H1 (cell line): ENCODE results near the gene ADCY5. TPM values are rescaled to one million over a fixed set of nuclear protein-coding genes. Genes with fewer than 3 reads are reported as not detected.

Source experiments
- SIX5 ChIP-seq: IDR thresholded peaks from 2 replicates; pipeline ENCODE4 v1.6.1; 2011; ENCODE audit warnings: mild to moderate bottlenecking, low read depth, low read length
- polyA plus RNA-seq, 7 experiments: library from polyadenylated mRNA; depleted of rRNA in 3 of 7; stranded (reverse) in 5 of 7; unstranded in 2 of 7; fragments of >200 nt in 5 of 7; fragments of 200-250 nt in 2 of 7; gene quantifications; 1 replicate in 5 of 7; 2 replicates in 1 of 7; 4 replicates in 1 of 7; pipeline versions ENCODE4 v1.2.1 to v1.2.3, GENCODE V29; 2011 to 2013; ENCODE audit warnings: missing spikeins in 2 of 7, mixed read lengths in 2 of 7
- total RNA-seq: library from RNA; stranded (reverse); fragmentation: NEBNext Ultra II Directional; extraction: Animal tissue kit (Norgen Biotek cat#: 25700); gene quantifications from 2 replicates; pipeline ENCODE4 v1.2.1, GENCODE V29; 2021
- TF ChIP-seq, protein P1 (sequence below): fragments of 300-600 bp; sonication (generic); IDR thresholded peaks from 2 replicates; pipeline ENCODE4 v1.7.1; 2012; ENCODE audit warnings: low read length, moderate library complexity, mild to moderate bottlenecking, inconsistent platforms; ENCODE audit not compliant: insufficient replicate concordance

Gene ADCY5
- total and polyA plus RNA-seq, 2 of the 8 experiments (the other 6 are each of a cell fraction or from before 2014, with no cell fraction given): 18.9 to 40.8 TPM

DNA sequence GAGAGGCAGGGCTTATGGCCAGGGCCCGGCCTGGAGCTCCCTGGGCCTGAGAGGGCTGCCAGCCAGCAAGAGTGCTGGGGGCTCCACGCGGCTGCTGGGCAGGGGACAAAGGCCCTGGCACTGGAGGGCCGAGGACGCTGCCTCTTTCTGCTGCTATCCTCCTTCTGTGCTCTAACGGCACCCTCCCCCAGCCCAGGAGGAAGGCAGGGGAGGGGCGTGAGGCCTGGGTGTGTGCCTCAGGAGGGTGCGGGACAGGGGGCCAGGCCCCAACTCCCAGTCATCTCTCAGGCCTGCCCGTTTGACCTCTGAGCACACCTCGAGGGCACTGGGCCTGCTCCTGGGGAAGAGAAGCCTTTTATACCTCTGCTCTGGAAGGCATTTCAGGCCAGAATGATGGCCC is 115.5 kb downstream of the ADCY5 start (continued):
- TF ChIP-seq, protein P1, sequence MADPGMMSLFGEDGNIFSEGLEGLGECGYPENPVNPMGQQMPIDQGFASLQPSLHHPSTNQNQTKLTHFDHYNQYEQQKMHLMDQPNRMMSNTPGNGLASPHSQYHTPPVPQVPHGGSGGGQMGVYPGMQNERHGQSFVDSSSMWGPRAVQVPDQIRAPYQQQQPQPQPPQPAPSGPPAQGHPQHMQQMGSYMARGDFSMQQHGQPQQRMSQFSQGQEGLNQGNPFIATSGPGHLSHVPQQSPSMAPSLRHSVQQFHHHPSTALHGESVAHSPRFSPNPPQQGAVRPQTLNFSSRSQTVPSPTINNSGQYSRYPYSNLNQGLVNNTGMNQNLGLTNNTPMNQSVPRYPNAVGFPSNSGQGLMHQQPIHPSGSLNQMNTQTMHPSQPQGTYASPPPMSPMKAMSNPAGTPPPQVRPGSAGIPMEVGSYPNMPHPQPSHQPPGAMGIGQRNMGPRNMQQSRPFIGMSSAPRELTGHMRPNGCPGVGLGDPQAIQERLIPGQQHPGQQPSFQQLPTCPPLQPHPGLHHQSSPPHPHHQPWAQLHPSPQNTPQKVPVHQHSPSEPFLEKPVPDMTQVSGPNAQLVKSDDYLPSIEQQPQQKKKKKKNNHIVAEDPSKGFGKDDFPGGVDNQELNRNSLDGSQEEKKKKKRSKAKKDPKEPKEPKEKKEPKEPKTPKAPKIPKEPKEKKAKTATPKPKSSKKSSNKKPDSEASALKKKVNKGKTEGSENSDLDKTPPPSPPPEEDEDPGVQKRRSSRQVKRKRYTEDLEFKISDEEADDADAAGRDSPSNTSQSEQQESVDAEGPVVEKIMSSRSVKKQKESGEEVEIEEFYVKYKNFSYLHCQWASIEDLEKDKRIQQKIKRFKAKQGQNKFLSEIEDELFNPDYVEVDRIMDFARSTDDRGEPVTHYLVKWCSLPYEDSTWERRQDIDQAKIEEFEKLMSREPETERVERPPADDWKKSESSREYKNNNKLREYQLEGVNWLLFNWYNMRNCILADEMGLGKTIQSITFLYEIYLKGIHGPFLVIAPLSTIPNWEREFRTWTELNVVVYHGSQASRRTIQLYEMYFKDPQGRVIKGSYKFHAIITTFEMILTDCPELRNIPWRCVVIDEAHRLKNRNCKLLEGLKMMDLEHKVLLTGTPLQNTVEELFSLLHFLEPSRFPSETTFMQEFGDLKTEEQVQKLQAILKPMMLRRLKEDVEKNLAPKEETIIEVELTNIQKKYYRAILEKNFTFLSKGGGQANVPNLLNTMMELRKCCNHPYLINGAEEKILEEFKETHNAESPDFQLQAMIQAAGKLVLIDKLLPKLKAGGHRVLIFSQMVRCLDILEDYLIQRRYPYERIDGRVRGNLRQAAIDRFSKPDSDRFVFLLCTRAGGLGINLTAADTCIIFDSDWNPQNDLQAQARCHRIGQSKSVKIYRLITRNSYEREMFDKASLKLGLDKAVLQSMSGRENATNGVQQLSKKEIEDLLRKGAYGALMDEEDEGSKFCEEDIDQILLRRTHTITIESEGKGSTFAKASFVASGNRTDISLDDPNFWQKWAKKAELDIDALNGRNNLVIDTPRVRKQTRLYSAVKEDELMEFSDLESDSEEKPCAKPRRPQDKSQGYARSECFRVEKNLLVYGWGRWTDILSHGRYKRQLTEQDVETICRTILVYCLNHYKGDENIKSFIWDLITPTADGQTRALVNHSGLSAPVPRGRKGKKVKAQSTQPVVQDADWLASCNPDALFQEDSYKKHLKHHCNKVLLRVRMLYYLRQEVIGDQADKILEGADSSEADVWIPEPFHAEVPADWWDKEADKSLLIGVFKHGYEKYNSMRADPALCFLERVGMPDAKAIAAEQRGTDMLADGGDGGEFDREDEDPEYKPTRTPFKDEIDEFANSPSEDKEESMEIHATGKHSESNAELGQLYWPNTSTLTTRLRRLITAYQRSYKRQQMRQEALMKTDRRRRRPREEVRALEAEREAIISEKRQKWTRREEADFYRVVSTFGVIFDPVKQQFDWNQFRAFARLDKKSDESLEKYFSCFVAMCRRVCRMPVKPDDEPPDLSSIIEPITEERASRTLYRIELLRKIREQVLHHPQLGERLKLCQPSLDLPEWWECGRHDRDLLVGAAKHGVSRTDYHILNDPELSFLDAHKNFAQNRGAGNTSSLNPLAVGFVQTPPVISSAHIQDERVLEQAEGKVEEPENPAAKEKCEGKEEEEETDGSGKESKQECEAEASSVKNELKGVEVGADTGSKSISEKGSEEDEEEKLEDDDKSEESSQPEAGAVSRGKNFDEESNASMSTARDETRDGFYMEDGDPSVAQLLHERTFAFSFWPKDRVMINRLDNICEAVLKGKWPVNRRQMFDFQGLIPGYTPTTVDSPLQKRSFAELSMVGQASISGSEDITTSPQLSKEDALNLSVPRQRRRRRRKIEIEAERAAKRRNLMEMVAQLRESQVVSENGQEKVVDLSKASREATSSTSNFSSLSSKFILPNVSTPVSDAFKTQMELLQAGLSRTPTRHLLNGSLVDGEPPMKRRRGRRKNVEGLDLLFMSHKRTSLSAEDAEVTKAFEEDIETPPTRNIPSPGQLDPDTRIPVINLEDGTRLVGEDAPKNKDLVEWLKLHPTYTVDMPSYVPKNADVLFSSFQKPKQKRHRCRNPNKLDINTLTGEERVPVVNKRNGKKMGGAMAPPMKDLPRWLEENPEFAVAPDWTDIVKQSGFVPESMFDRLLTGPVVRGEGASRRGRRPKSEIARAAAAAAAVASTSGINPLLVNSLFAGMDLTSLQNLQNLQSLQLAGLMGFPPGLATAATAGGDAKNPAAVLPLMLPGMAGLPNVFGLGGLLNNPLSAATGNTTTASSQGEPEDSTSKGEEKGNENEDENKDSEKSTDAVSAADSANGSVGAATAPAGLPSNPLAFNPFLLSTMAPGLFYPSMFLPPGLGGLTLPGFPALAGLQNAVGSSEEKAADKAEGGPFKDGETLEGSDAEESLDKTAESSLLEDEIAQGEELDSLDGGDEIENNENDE: no peak
- TF ChIP-seq SIX5: no peak
